Measurements from ENCODE around the gene CRCP.

DNA sequence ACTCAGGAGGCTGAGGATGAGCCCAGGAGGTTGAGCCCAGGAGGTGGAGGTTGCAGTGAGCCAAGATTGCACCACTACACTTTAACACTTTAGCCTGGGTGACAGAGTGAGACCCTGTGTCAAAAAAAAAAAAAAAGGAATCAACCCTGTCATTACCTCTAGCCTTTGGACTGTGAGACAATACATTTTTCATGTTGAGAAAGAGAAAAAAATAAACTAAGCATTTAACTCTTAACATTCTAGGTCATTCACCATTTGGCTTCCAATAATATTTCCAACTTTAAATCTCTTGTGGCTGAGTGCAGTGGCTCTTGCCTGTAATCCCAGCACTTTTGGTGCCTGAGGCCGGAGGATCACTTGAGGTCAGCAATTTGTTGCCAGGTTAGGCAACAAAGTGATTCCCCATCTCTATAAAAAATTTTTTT is 48.6 kb downstream of the CRCP start:
- TF ChIP-seq, protein P1, sequence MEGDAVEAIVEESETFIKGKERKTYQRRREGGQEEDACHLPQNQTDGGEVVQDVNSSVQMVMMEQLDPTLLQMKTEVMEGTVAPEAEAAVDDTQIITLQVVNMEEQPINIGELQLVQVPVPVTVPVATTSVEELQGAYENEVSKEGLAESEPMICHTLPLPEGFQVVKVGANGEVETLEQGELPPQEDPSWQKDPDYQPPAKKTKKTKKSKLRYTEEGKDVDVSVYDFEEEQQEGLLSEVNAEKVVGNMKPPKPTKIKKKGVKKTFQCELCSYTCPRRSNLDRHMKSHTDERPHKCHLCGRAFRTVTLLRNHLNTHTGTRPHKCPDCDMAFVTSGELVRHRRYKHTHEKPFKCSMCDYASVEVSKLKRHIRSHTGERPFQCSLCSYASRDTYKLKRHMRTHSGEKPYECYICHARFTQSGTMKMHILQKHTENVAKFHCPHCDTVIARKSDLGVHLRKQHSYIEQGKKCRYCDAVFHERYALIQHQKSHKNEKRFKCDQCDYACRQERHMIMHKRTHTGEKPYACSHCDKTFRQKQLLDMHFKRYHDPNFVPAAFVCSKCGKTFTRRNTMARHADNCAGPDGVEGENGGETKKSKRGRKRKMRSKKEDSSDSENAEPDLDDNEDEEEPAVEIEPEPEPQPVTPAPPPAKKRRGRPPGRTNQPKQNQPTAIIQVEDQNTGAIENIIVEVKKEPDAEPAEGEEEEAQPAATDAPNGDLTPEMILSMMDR (IDR thresholded peaks at IDR 0.05), result no peak
- no peak for TF ChIP-seq POLR2A (IDR thresholded peaks at IDR 0.05; ENCODE audit: low read depth)
- no peak for TF ChIP-seq POLR2AphosphoS5 (IDR thresholded peaks at IDR 0.05)
- no peak for TF ChIP-seq EP300 (IDR thresholded peaks at IDR 0.05)
